ENCODE measurements around the gene ELF4.

The ELF4 gene

GRCh38 chrX:130114141-130114588 lies 3.9 kb upstream of the ELF4 start:
- DNase-seq, result peak; percentile 52

GRCh38 chrX:130111220-130112154 lies 1.2 kb upstream of the ELF4 start:
- peak; percentile 64 for DNase-seq

GRCh38 chrX:130109429-130110378 lies 593 bp downstream of the ELF4 start:
- peak; percentile 57 for DNase-seq

GRCh38 chrX:130108647-130109428 lies 1.5 kb downstream of the ELF4 start:
- peak; percentile 53 for DNase-seq

GRCh38 chrX:130106071-130106470 lies 4.2 kb downstream of the ELF4 start:
- no peak for DNase-seq

DNA sequence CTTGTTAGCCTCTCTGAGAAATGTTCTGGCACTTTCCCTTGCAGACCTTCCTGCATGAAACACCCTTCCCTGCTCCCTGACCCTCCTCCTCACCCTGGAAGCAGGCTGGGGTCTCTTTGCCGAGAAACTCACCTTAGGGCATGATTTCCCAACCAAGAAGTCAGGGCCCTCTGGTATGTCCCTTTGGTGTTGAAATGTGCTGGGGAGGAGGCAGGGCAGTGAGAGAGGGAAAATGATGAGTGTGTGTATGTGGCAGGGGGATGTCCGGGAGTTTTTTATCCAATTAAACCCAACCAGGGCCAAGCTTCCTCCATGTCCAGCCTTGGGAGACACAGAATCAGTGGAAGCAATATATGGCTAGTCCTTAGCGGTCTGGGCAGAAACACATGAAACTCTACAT lies 5.1 kb downstream of the ELF4 start:
- no peak for DNase-seq

- DNase-seq, result no peak
Observed at GRCh38 chrX:130103605-130104004, 6.7 kb downstream of the ELF4 start.

DNA sequence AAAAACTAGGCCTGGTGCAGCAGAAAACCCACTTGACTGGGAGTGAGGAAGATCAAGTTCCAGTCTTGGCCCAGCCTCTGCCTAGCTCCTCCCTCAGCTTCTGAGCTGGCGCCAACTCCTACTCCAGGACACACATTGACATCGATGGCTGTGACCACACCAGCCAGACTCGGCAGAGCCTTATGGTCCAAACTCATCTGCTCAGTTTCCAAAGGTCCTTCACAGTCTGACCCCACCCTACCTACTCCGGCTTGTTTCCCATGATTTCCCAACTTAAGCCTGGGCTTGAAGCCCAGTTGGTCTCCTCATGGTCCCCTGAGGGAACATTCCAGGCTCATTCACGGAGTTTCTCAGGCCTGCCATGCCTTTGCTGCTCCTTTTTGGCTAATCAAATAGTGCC lies 10.1 kb downstream of the ELF4 start:
- DNase-seq, result no peak

DNA sequence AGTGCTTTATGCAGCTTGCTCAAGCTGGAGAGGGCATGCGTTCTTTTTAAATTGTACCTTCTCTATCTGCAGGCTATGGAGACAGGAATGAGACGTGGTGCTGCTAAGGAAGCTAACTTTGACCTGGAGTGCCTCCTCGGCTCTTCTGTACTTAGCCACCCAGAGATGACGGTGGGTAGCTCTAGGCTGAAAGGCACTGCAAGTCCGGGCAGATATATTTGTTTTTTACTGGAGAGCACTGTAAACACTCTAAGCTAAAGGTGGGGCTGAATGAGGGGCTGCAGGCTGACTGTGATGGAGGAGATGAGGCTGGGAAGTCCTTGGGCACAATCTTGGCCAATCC lies 12.1 kb downstream of the ELF4 start:
- no peak for DNase-seq

GRCh38 chrX:130097507-130098209 lies 12.6 kb downstream of the ELF4 start:
- no peak for DNase-seq

DNA sequence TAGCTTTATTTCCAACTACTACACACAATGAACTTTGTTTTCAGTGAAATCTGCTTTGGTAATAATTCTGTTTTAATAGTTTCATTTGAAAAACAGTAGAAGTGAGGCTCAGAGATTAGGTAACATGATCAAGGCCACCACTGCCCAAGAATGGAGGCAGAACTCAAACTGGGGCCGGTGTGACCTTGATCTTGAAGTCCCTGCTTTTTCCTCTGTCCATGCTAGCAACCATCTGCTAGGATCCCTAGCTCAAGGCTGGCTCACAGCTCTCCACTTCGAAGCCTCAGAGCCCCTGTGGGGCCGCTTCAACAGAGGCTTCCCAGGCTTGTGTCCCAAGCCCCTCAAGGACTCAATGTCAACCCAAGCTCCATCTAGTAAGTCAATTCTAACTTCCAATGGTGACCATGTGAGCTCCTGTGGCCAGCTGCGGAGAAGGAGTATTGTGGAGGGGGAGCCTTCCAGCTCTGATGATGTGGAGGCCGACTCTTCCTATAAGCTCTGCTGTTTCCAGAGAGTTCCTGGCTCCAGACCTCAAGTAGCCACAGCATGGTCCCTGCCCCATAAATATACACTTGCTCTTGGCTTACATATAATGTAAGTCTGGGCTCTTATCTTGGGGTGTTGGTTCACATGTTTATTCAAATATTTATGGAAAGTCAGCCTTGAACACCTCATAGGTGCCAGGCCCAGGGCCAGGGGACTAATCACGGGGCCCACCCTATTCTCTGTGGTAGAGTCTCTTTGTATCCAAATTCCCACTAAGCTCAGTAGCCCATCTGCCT lies 14.9 kb downstream of the ELF4 start:
- no peak for DNase-seq

GRCh38 chrX:130094696-130095095 lies 15.6 kb downstream of the ELF4 start:
- no peak for DNase-seq

DNA sequence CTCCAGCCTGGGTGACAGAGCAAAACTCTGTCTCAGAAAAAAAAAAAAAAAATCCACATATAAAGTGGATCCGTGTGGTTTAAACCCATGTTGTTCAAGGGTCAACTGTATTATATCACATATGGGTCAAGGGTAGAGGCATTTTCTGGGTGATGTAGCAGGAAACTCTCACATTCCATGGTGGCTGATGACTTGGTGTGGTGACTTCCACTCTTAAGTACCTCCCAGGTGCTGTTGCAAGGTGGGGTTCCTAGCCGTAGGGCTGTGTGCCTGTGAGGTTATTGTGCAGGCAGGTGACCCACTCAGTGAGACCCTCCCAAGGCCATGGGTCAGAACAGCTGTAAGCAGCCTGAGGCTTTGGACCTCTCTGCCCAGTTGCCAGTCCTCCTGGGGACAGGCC lies 17.0 kb downstream of the ELF4 start:
- DNase-seq, result no peak

- DNase-seq, result peak; percentile 19
Observed at GRCh38 chrX:130091980-130092522, 18.2 kb downstream of the ELF4 start.

GRCh38 chrX:130090364-130090763 lies 19.9 kb downstream of the ELF4 start:
- no peak for DNase-seq

DNA sequence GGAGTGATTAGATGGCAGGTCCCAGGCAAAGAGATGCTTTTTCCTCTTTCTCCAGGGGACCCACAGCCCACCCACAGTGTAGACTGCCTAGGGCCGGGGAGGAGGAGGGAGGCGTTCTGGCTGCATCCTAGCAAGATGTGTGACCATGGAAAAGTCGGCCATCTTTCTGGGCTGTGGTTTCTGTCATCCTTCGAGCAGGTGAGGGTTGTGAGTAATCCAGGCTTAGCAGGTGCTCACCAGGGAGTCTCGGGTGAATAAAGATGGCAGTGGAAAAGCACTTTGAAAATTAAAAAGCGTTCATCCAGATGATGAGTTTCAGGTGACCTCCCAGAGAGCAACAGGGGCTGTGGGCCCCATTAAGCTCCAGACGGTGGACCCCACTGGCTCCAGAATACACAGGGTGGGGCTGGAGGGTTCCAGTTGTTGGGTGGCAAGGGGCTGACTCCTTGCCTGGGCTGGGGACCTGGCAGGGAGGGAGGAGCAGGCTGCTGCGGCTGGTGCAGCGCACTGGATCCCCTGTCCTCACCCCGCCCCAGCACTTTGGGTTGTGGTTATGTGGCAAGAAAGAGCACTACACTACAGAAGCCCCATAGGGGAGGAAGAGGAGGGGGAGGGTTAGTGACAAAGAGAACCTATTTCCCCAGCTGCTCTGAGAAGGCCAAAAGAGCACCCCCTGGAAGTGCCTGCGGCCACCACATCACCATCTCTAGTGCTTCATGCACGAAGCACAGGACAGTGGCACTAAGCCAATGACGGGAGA lies 23.7 kb downstream of the ELF4 start:
- DNase-seq, result no peak

- DNase-seq, result no peak
Observed at GRCh38 chrX:130085551-130086446, 24.5 kb downstream of the ELF4 start.

GRCh38 chrX:130084631-130085237 lies 25.6 kb downstream of the ELF4 start:
- no peak for DNase-seq

All from DMS53 (cell line).